Esophagus muscularis mucosa (tissue), 3 donors: ENCODE results near the gene TSN.

ENCODE experiments used
- EP300 ChIP-seq: sonication (generic); formaldehyde crosslinking; IDR thresholded peaks from one replicate; pipeline ENCODE4 v1.6.1; 2017; ENCODE audit warnings: antibody characterized with exemption
- TF ChIP-seq, protein P1 (sequence below), 3 experiments: fragments of 200-600 bp in 2 of 3; fragments of 450-650 bp in 1 of 3; sonication (generic) in 2 of 3; IDR thresholded peaks; one replicate each; pipeline ENCODE4 v1.5.1; 2017 to 2019; ENCODE audit warnings: antibody characterized with exemption in 3 of 3, mild to moderate bottlenecking in 2 of 3, moderate library complexity in 1 of 3

GRCh38 chr2:121731366-121731765 lies 24.1 kb upstream of the TSN start:
- TF ChIP-seq, protein P1, sequence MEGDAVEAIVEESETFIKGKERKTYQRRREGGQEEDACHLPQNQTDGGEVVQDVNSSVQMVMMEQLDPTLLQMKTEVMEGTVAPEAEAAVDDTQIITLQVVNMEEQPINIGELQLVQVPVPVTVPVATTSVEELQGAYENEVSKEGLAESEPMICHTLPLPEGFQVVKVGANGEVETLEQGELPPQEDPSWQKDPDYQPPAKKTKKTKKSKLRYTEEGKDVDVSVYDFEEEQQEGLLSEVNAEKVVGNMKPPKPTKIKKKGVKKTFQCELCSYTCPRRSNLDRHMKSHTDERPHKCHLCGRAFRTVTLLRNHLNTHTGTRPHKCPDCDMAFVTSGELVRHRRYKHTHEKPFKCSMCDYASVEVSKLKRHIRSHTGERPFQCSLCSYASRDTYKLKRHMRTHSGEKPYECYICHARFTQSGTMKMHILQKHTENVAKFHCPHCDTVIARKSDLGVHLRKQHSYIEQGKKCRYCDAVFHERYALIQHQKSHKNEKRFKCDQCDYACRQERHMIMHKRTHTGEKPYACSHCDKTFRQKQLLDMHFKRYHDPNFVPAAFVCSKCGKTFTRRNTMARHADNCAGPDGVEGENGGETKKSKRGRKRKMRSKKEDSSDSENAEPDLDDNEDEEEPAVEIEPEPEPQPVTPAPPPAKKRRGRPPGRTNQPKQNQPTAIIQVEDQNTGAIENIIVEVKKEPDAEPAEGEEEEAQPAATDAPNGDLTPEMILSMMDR (IDR thresholded peaks at IDR 0.05) = no peak
- no peak for TF ChIP-seq EP300
